Panc1 (cell line): Measurements from ENCODE around the gene B9D1.

Source experiments
- CTCF ChIP-seq: fragments of 450-650 bp; IDR thresholded peaks from 2 replicates; pipeline ENCODE4 v1.5.1; 2017; ENCODE audit warnings: mild to moderate bottlenecking
- POLR2AphosphoS5 ChIP-seq: IDR thresholded peaks from 2 replicates; pipeline ENCODE4 v1.6.1; 2012; ENCODE audit warnings: mild to moderate bottlenecking, low read depth, low read length, moderate library complexity
- REST ChIP-seq, 2 experiments: IDR thresholded peaks; 2 replicates each; pipeline ENCODE4 v1.6.1; 2011 to 2012; ENCODE audit warnings: low read depth in 2 of 2, control low read depth in 1 of 2, low read length in 1 of 2, mild to moderate bottlenecking in 1 of 2, moderate library complexity in 1 of 2; ENCODE audit not compliant: insufficient read depth in 1 of 2
- SIN3A ChIP-seq: IDR thresholded peaks from 2 replicates; pipeline ENCODE4 v1.6.1; 2012; ENCODE audit warnings: low read depth, mild to moderate bottlenecking, low read length, moderate library complexity, borderline replicate concordance; ENCODE audit not compliant: insufficient read depth

- TF ChIP-seq CTCF (no peak), POLR2AphosphoS5 (no peak), REST (IDR thresholded peaks at IDR 0.05; ENCODE audit: insufficient read depth in 1 of 2, low read depth in 2 of 2, low read length in 1 of 2) (no peak), SIN3A (no peak)
These were observed 23.0 kb upstream of the B9D1 start for GRCh38 chr17:19385521-19385983.
